ENCODE measurements around the gene CRYZL1.

The CRYZL1 gene

DNA sequence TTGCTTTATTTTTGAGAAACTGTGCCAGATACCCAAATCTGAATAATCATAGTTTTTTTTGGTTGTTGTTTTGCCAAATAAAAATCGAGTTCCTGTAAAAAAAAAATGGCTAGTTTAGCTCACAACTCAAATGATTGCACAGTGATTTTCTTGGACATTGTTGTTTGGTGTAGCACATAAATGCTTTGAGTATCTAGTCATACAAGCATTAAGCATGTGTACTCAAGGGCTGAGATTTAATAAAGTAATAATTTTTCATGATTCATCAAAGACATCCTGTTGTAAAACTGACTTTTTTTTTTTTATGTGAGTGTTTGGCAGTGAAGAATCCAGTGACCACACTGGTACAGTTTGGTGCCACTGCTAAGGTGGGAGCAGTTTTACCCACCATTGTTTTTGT lies 19.6 kb upstream of the CRYZL1 start:
- no peak for ATAC-seq
- TF ChIP-seq PPARA (CRISPR knock-in tag; IDR thresholded peaks at IDR 0.05; ENCODE audit: borderline replicate concordance) (no peak), ARNTL (CRISPR knock-in tag; IDR thresholded peaks at IDR 0.05; ENCODE audit: borderline replicate concordance, low read depth) (no peak), ZC3H10 (CRISPR knock-in tag; IDR thresholded peaks at IDR 0.05) (no peak), ZFP3 (CRISPR knock-in tag; IDR thresholded peaks at IDR 0.05) (no peak)
- TF ChIP-seq, protein P1, sequence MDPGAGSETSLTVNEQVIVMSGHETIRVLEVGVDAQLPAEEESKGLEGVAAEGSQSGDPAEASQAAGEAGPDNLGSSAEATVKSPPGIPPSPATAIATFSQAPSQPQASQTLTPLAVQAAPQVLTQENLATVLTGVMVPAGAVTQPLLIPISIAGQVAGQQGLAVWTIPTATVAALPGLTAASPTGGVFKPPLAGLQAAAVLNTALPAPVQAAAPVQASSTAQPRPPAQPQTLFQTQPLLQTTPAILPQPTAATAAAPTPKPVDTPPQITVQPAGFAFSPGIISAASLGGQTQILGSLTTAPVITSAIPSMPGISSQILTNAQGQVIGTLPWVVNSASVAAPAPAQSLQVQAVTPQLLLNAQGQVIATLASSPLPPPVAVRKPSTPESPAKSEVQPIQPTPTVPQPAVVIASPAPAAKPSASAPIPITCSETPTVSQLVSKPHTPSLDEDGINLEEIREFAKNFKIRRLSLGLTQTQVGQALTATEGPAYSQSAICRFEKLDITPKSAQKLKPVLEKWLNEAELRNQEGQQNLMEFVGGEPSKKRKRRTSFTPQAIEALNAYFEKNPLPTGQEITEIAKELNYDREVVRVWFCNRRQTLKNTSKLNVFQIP (CRISPR knock-in tag; IDR thresholded peaks at IDR 0.05; ENCODE audit: borderline replicate concordance, low read depth): no peak

DNA sequence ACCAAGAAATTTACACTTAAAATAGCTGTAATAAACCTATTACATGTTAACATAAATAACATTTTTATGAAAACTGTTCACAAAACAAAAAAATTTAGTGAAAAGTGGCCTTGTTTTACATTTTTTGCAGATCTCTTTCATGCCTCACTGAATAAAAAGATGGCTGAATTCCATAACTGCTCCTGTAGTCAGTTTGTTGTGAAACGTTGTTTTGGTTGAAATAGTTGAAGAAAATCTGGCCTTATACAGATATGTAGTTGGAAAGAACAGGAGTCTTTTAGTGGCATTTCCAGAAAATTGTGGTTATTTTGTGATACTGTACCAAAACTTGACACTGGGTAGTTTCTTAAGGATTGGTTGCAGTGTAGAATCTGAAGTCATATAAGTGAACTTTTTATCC lies 18.9 kb upstream of the CRYZL1 start:
- TF ChIP-seq SNAI2 (CRISPR knock-in tag; IDR thresholded peaks at IDR 0.05) (no peak), OSR1 (CRISPR knock-in tag; IDR thresholded peaks at IDR 0.05) (no peak), ZNF70 (CRISPR knock-in tag; IDR thresholded peaks at IDR 0.05) (no peak), ZC3H10 (CRISPR knock-in tag; IDR thresholded peaks at IDR 0.05) (no peak), ZFP30 (CRISPR knock-in tag; IDR thresholded peaks at IDR 0.05) (no peak), RARB (CRISPR knock-in tag; IDR thresholded peaks at IDR 0.05) (no peak), GLIS3 (CRISPR knock-in tag; IDR thresholded peaks at IDR 0.05) (no peak)
- TF ChIP-seq, protein P1 (CRISPR knock-in tag; IDR thresholded peaks at IDR 0.05; ENCODE audit: borderline replicate concordance, low read depth): no peak
- ATAC-seq: no peak

DNA sequence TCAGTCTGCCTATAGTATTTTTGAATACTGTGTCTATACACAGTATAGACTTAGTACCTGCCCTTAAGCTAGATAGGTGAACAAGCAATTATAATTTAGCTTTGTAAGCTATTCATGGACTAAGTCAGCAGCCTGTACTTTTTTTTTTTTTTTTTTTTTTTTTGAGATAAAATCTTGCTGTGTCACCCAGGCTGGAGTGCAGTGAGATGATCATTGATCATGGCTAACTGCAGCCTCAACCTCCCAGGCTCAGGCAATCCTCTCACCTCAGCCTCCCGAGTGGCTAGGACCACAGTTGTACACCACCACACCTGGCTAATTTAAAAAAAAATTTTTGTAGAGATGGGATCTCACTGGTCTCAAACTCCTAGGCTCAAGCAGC lies 18.0 kb upstream of the CRYZL1 start:
- no peak for ATAC-seq
- TF ChIP-seq, protein P2, sequence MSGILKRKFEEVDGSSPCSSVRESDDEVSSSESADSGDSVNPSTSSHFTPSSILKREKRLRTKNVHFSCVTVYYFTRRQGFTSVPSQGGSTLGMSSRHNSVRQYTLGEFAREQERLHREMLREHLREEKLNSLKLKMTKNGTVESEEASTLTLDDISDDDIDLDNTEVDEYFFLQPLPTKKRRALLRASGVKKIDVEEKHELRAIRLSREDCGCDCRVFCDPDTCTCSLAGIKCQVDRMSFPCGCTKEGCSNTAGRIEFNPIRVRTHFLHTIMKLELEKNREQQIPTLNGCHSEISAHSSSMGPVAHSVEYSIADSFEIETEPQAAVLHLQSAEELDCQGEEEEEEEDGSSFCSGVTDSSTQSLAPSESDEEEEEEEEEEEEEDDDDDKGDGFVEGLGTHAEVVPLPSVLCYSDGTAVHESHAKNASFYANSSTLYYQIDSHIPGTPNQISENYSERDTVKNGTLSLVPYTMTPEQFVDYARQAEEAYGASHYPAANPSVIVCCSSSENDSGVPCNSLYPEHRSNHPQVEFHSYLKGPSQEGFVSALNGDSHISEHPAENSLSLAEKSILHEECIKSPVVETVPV (CRISPR knock-in tag; IDR thresholded peaks at IDR 0.05): no peak
- TF ChIP-seq, protein P3, sequence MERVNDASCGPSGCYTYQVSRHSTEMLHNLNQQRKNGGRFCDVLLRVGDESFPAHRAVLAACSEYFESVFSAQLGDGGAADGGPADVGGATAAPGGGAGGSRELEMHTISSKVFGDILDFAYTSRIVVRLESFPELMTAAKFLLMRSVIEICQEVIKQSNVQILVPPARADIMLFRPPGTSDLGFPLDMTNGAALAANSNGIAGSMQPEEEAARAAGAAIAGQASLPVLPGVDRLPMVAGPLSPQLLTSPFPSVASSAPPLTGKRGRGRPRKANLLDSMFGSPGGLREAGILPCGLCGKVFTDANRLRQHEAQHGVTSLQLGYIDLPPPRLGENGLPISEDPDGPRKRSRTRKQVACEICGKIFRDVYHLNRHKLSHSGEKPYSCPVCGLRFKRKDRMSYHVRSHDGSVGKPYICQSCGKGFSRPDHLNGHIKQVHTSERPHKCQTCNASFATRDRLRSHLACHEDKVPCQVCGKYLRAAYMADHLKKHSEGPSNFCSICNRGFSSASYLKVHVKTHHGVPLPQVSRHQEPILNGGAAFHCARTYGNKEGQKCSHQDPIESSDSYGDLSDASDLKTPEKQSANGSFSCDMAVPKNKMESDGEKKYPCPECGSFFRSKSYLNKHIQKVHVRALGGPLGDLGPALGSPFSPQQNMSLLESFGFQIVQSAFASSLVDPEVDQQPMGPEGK (CRISPR knock-in tag; IDR thresholded peaks at IDR 0.05; ENCODE audit: borderline replicate concordance): no peak
- TF ChIP-seq RARB (CRISPR knock-in tag; IDR thresholded peaks at IDR 0.05): no peak
- TF ChIP-seq, protein P4, sequence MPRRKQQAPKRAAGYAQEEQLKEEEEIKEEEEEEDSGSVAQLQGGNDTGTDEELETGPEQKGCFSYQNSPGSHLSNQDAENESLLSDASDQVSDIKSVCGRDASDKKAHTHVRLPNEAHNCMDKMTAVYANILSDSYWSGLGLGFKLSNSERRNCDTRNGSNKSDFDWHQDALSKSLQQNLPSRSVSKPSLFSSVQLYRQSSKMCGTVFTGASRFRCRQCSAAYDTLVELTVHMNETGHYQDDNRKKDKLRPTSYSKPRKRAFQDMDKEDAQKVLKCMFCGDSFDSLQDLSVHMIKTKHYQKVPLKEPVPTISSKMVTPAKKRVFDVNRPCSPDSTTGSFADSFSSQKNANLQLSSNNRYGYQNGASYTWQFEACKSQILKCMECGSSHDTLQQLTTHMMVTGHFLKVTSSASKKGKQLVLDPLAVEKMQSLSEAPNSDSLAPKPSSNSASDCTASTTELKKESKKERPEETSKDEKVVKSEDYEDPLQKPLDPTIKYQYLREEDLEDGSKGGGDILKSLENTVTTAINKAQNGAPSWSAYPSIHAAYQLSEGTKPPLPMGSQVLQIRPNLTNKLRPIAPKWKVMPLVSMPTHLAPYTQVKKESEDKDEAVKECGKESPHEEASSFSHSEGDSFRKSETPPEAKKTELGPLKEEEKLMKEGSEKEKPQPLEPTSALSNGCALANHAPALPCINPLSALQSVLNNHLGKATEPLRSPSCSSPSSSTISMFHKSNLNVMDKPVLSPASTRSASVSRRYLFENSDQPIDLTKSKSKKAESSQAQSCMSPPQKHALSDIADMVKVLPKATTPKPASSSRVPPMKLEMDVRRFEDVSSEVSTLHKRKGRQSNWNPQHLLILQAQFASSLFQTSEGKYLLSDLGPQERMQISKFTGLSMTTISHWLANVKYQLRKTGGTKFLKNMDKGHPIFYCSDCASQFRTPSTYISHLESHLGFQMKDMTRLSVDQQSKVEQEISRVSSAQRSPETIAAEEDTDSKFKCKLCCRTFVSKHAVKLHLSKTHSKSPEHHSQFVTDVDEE (CRISPR knock-in tag; IDR thresholded peaks at IDR 0.05): no peak
- TF ChIP-seq OSR1 (CRISPR knock-in tag; IDR thresholded peaks at IDR 0.05): no peak
- TF ChIP-seq PPARA (CRISPR knock-in tag; IDR thresholded peaks at IDR 0.05; ENCODE audit: borderline replicate concordance): no peak
- no peak for TF ChIP-seq ZNF565 (CRISPR knock-in tag; conservative IDR thresholded peaks at IDR 0.05; ENCODE audit: low read depth)
- TF ChIP-seq TCF4 (CRISPR knock-in tag; IDR thresholded peaks at IDR 0.05; ENCODE audit: borderline replicate concordance): no peak
- TF ChIP-seq BACH2 (CRISPR knock-in tag; IDR thresholded peaks at IDR 0.05; ENCODE audit: borderline replicate concordance): no peak
- TF ChIP-seq, protein P1 (CRISPR knock-in tag; IDR thresholded peaks at IDR 0.05; ENCODE audit: borderline replicate concordance, low read depth): no peak
- no peak for TF ChIP-seq ESRRG (CRISPR knock-in tag; IDR thresholded peaks at IDR 0.05)
